Brain microvascular endothelial cell (primary cell): ENCODE data around the gene ARHGAP6.

Experiments used
- DNase-seq: peaks from one replicate; pipeline ENCODE4 v3.0.0-alpha.2; 2020
- H3K27ac ChIP-seq: fragments of 250-450 bp; sonication (Bioruptor Pico); 2 replicates; pipeline ENCODE4 v1.5.1; 2020; ENCODE audit warnings: mild to moderate bottlenecking, moderate library complexity
- H3K27me3 ChIP-seq: fragments of 250-450 bp; sonication (Bioruptor Pico); replicated peaks from 2 replicates; pipeline ENCODE4 v1.5.1; 2020; ENCODE audit warnings: mild to moderate bottlenecking
- H3K36me3 ChIP-seq: fragments of 250-450 bp; sonication (Bioruptor Pico); replicated peaks from 2 replicates; pipeline ENCODE4 v1.5.1; 2020; ENCODE audit warnings: mild to moderate bottlenecking
- H3K4me3 ChIP-seq: 2 replicates; pipeline ENCODE4 v1.5.1; 2011; ENCODE audit warnings: low read depth, mild to moderate bottlenecking, control low read depth, low read length, moderate library complexity
- CTCF ChIP-seq: IDR thresholded peaks from 2 replicates; pipeline ENCODE4 v1.5.1; 2011; ENCODE audit warnings: low read depth, mild to moderate bottlenecking, moderate library complexity, low read length, control low read depth, inconsistent platforms; ENCODE audit errors: missing control alignments
- in situ Hi-C: cut with HindIII; loops from 2 replicates; pipeline ENCODE4 v1.10.0; 2017; ENCODE audit warnings: low sequenced_read_pairs, low pct_ligation_motif_present

The ARHGAP6 gene

GRCh38 chrX:11351375-11352295 lies 314.1 kb downstream of the ARHGAP6 start:
- no peaks in the 10 kb centered on the region for H3K36me3 ChIP-seq
- no peak overlapping the region for H3K4me3 ChIP-seq
- in situ Hi-C loops, result no loop called here
- H3K27me3 ChIP-seq, result no peaks in the 10 kb centered on the region
- H3K27ac ChIP-seq, result peak overlapping the region; percentile 91
- TF ChIP-seq CTCF, result no peak
- peak; percentile 85 for DNase-seq

GRCh38 chrX:11349661-11350337 lies 315.9 kb downstream of the ARHGAP6 start:
- in situ Hi-C loops, result no loop called here
- DNase-seq, result no peak
- H3K4me3 ChIP-seq, result no peak overlapping the region
- TF ChIP-seq CTCF, result no peak
- H3K27me3 ChIP-seq, result no peaks in the 10 kb centered on the region
- H3K36me3 ChIP-seq, result no peaks in the 10 kb centered on the region
- no peak overlapping the region for H3K27ac ChIP-seq

- TF ChIP-seq CTCF, result no peak
- no peaks in the 10 kb centered on the region for H3K27me3 ChIP-seq
- in situ Hi-C loops, result no loop called here
- DNase-seq, result no peak
- no peak overlapping the region for H3K27ac ChIP-seq
- H3K36me3 ChIP-seq, result no peaks in the 10 kb centered on the region
- no peak overlapping the region for H3K4me3 ChIP-seq
Measured at GRCh38 chrX:11349020-11349419, 316.7 kb downstream of the ARHGAP6 start.

GRCh38 chrX:11347300-11347699 lies 318.4 kb downstream of the ARHGAP6 start:
- no peak for DNase-seq
- Histone ChIP-seq H3K4me3 (no peak overlapping the region), H3K27me3 (no peaks in the 10 kb centered on the region), H3K27ac (no peak overlapping the region), H3K36me3 (no peaks in the 10 kb centered on the region)
- in situ Hi-C loops, result no loop called here
- no peak for TF ChIP-seq CTCF

GRCh38 chrX:11346121-11346682 lies 319.5 kb downstream of the ARHGAP6 start:
- Histone ChIP-seq H3K4me3 (no peak overlapping the region), H3K27ac (no peak overlapping the region), H3K27me3 (no peaks in the 10 kb centered on the region), H3K36me3 (no peaks in the 10 kb centered on the region)
- in situ Hi-C loops, result no loop called here
- DNase-seq, result no peak
- no peak for TF ChIP-seq CTCF
